ENCODE results near the gene TMEM132E.

Gene TMEM132E

GRCh38 chr17:34668206-34668605, 88.8 kb downstream of the TMEM132E start:
- no peak for DNase-seq

GRCh38 chr17:34669511-34669910, 90.1 kb downstream of the TMEM132E start:
- DNase-seq: no peak

GRCh38 chr17:34670618-34671017, 91.2 kb downstream of the TMEM132E start:
- DNase-seq: no peak

- no peak for DNase-seq
These were observed 91.8 kb downstream of the TMEM132E start for GRCh38 chr17:34671191-34671590.

- no peak for DNase-seq
These were observed 92.9 kb downstream of the TMEM132E start for GRCh38 chr17:34672176-34672785.

- DNase-seq: no peak
These were observed 94.1 kb downstream of the TMEM132E start for GRCh38 chr17:34673516-34673915.

GRCh38 chr17:34673995-34674890, 94.9 kb downstream of the TMEM132E start:
- DNase-seq: peak; percentile 12

- DNase-seq: no peak
These were observed 95.8 kb downstream of the TMEM132E start for GRCh38 chr17:34675143-34675542.

- no peak for DNase-seq
These were observed 96.2 kb downstream of the TMEM132E start for GRCh38 chr17:34675605-34676004.

GRCh38 chr17:34680151-34680550, 100.8 kb downstream of the TMEM132E start:
- no peak for DNase-seq

- DNase-seq: no peak
These were observed 102.9 kb downstream of the TMEM132E start for GRCh38 chr17:34682305-34682704.

- DNase-seq: no peak
These were observed 104.0 kb downstream of the TMEM132E start for GRCh38 chr17:34683390-34683789.
